Measurements from ENCODE around the gene ARL15.

Gene ARL15

GRCh38 chr5:54013556-54014194 is 296.7 kb downstream of the ARL15 start:
- H3K9me3 ChIP-seq (ENCODE audit: control insufficient read depth in 1 of 2, low read length in 2 of 2), result peaks cover 0 to 5% of the 10 kb centered on the region in 2 donors
- no peaks in the 10 kb centered on the region for H3K36me3 ChIP-seq (ENCODE audit: control insufficient read depth in 1 of 2, insufficient read depth in 2 of 2, low read length in 2 of 2)
- no peak overlapping the region for H3K4me3 ChIP-seq (ENCODE audit: low read depth in 1 of 2, low read length in 2 of 2)
- no peak overlapping the region for H3K27ac ChIP-seq (ENCODE audit: low read length)
- H3K27me3 ChIP-seq (ENCODE audit: low read depth, low read length), result no peaks in the 10 kb centered on the region
- no peaks in the 10 kb centered on the region for H3K4me1 ChIP-seq (ENCODE audit: control insufficient read depth in 1 of 2, insufficient read depth in 2 of 2, low read length in 2 of 2)

DNA sequence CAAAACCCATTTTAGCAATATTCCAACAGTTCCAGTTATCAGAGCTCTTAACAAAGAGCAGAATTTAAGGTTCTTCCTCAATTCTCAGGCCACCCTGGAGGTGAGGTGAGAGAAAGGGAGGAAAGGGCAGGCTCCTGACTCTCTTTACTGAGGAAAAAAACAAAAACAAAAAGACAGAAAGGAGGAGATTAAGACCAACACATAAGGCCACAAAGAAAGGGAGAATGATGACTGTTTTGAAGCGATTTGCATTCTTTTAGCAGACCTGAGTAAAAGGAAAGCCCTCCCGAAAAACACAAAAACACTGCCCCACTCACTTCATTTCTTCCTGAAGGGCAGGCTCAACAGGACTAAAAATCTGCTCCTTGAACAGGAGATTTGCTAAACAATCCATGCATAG is 300.5 kb downstream of the ARL15 start:
- Histone ChIP-seq H3K36me3 (ENCODE audit: control insufficient read depth in 1 of 2, insufficient read depth in 2 of 2, low read length in 2 of 2) (no peaks in the 10 kb centered on the region), H3K27me3 (ENCODE audit: low read depth, low read length) (no peaks in the 10 kb centered on the region), H3K27ac (ENCODE audit: low read length) (no peak overlapping the region), H3K9me3 (ENCODE audit: control insufficient read depth in 1 of 2, low read length in 2 of 2) (peaks cover 0 to 5% of the 10 kb centered on the region in 2 donors), H3K4me1 (ENCODE audit: control insufficient read depth in 1 of 2, insufficient read depth in 2 of 2, low read length in 2 of 2) (peaks cover 0 to 3% of the 10 kb centered on the region in 2 donors), H3K4me3 (ENCODE audit: low read depth in 1 of 2, low read length in 2 of 2) (no peak overlapping the region)

DNA sequence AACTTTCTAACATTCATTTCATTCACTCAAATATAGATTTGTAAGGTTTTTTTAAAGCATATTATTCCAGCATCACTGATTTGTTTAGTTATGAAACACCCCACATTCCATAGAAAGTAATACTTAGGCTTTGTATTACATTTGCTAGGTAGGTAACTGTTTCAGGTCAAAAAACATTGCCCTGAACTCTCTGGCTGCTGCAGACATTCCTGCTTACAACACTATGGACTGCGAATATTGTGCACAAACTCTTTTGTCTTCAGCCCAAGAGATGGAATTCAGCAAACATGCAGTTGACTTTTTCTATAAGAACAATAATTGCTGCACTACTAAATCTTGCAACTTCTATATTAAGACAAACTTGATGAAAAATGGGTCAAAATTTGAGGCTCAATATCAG is 301.0 kb downstream of the ARL15 start:
- no peak overlapping the region for H3K4me3 ChIP-seq (ENCODE audit: low read depth in 1 of 2, low read length in 2 of 2)
- H3K36me3 ChIP-seq (ENCODE audit: control insufficient read depth in 1 of 2, insufficient read depth in 2 of 2, low read length in 2 of 2), result no peaks in the 10 kb centered on the region
- H3K4me1 ChIP-seq (ENCODE audit: control insufficient read depth in 1 of 2, insufficient read depth in 2 of 2, low read length in 2 of 2), result peaks cover 0 to 3% of the 10 kb centered on the region in 2 donors
- H3K27me3 ChIP-seq (ENCODE audit: low read depth, low read length), result no peaks in the 10 kb centered on the region
- H3K27ac ChIP-seq (ENCODE audit: low read length), result no peak overlapping the region
- H3K9me3 ChIP-seq (ENCODE audit: control insufficient read depth in 1 of 2, low read length in 2 of 2), result peaks cover 0 to 5% of the 10 kb centered on the region in 2 donors

DNA sequence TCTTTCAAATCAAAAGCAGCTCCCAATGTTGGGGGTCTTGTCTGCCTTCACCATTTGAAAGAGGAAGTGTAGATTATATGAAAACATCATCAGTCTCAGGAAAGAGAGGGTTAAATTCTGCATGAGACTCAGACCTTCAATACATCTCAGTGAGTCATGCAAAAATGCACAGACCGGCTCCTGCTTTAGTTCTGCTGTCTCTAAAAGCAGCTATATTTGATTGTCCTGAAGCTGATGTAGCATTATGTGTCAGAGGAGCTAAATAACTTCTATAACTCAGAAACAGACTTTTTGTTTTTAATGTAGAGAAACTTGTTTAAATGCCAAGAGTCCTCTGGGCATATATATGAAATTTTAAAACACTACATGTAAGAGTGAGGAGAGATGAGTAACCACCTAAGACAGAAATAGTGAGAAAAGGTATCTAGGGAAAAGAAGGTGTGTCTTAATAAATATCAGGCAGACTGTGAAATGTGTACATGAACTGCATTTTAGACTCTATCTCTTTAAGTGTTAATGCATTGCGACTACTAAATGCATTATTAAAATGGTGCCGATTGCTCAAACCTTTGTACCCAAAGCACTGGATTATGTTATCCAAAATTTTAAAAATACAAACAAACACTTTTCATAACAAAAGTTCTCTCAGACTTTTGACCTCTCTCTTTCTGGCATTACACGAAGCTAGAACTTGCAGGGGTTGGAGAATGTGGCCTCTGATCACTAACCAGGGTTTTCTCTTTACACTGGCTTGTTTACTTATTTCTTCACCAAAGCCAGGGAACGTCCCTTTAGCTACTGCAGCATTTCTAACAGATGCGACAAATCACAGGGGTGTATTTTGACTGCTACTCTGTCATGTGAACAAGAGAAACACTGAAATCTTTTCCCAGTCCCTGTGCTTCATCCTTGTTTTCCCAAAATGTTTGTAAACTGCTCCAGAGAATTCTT is 302.3 kb downstream of the ARL15 start:
- no peak overlapping the region for H3K27ac ChIP-seq (ENCODE audit: low read length)
- no peaks in the 10 kb centered on the region for H3K27me3 ChIP-seq (ENCODE audit: low read depth, low read length)
- peaks cover 0 to 3% of the 10 kb centered on the region in 2 donors for H3K4me1 ChIP-seq (ENCODE audit: control insufficient read depth in 1 of 2, insufficient read depth in 2 of 2, low read length in 2 of 2)
- H3K9me3 ChIP-seq (ENCODE audit: control insufficient read depth in 1 of 2, low read length in 2 of 2), result no peaks in the 10 kb centered on the region
- H3K4me3 ChIP-seq (ENCODE audit: low read depth in 1 of 2, low read length in 2 of 2), result no peak overlapping the region
- no peaks in the 10 kb centered on the region for H3K36me3 ChIP-seq (ENCODE audit: control insufficient read depth in 1 of 2, insufficient read depth in 2 of 2, low read length in 2 of 2)

GRCh38 chr5:54004697-54005096 is 305.7 kb downstream of the ARL15 start:
- Histone ChIP-seq H3K4me3 (ENCODE audit: low read depth in 1 of 2, low read length in 2 of 2) (no peak overlapping the region), H3K4me1 (ENCODE audit: control insufficient read depth in 1 of 2, insufficient read depth in 2 of 2, low read length in 2 of 2) (peaks cover 0 to 3% of the 10 kb centered on the region in 2 donors), H3K27me3 (ENCODE audit: low read depth, low read length) (no peaks in the 10 kb centered on the region), H3K27ac (ENCODE audit: low read length) (no peak overlapping the region), H3K9me3 (ENCODE audit: control insufficient read depth in 1 of 2, low read length in 2 of 2) (no peaks in the 10 kb centered on the region), H3K36me3 (ENCODE audit: control insufficient read depth in 1 of 2, insufficient read depth in 2 of 2, low read length in 2 of 2) (no peaks in the 10 kb centered on the region)

- no peaks in the 10 kb centered on the region for H3K27me3 ChIP-seq (ENCODE audit: low read depth, low read length)
- peaks cover 0 to 3% of the 10 kb centered on the region in 2 donors for H3K4me1 ChIP-seq (ENCODE audit: control insufficient read depth in 1 of 2, insufficient read depth in 2 of 2, low read length in 2 of 2)
- H3K4me3 ChIP-seq (ENCODE audit: low read depth in 1 of 2, low read length in 2 of 2), result no peak overlapping the region
- H3K27ac ChIP-seq (ENCODE audit: low read length), result no peak overlapping the region
- H3K9me3 ChIP-seq (ENCODE audit: control insufficient read depth in 1 of 2, low read length in 2 of 2), result no peaks in the 10 kb centered on the region
- H3K36me3 ChIP-seq (ENCODE audit: control insufficient read depth in 1 of 2, insufficient read depth in 2 of 2, low read length in 2 of 2), result no peaks in the 10 kb centered on the region
Observed at GRCh38 chr5:54002779-54003178, 307.6 kb downstream of the ARL15 start.

- no peak overlapping the region for H3K4me3 ChIP-seq (ENCODE audit: low read depth in 1 of 2, low read length in 2 of 2)
- no peaks in the 10 kb centered on the region for H3K36me3 ChIP-seq (ENCODE audit: control insufficient read depth in 1 of 2, insufficient read depth in 2 of 2, low read length in 2 of 2)
- H3K4me1 ChIP-seq (ENCODE audit: control insufficient read depth in 1 of 2, insufficient read depth in 2 of 2, low read length in 2 of 2), result no peaks in the 10 kb centered on the region
- H3K27ac ChIP-seq (ENCODE audit: low read length), result no peak overlapping the region
- no peaks in the 10 kb centered on the region for H3K9me3 ChIP-seq (ENCODE audit: control insufficient read depth in 1 of 2, low read length in 2 of 2)
- no peaks in the 10 kb centered on the region for H3K27me3 ChIP-seq (ENCODE audit: low read depth, low read length)
Observed at GRCh38 chr5:54001976-54002775, 308.2 kb downstream of the ARL15 start.

- H3K36me3 ChIP-seq (ENCODE audit: control insufficient read depth in 1 of 2, insufficient read depth in 2 of 2, low read length in 2 of 2), result no peaks in the 10 kb centered on the region
- H3K9me3 ChIP-seq (ENCODE audit: control insufficient read depth in 1 of 2, low read length in 2 of 2), result no peaks in the 10 kb centered on the region
- H3K4me3 ChIP-seq (ENCODE audit: low read depth in 1 of 2, low read length in 2 of 2), result no peak overlapping the region
- H3K27ac ChIP-seq (ENCODE audit: low read length), result no peak overlapping the region
- H3K27me3 ChIP-seq (ENCODE audit: low read depth, low read length), result no peaks in the 10 kb centered on the region
- no peaks in the 10 kb centered on the region for H3K4me1 ChIP-seq (ENCODE audit: control insufficient read depth in 1 of 2, insufficient read depth in 2 of 2, low read length in 2 of 2)
Observed at GRCh38 chr5:54000011-54000410, 310.4 kb downstream of the ARL15 start.

DNA sequence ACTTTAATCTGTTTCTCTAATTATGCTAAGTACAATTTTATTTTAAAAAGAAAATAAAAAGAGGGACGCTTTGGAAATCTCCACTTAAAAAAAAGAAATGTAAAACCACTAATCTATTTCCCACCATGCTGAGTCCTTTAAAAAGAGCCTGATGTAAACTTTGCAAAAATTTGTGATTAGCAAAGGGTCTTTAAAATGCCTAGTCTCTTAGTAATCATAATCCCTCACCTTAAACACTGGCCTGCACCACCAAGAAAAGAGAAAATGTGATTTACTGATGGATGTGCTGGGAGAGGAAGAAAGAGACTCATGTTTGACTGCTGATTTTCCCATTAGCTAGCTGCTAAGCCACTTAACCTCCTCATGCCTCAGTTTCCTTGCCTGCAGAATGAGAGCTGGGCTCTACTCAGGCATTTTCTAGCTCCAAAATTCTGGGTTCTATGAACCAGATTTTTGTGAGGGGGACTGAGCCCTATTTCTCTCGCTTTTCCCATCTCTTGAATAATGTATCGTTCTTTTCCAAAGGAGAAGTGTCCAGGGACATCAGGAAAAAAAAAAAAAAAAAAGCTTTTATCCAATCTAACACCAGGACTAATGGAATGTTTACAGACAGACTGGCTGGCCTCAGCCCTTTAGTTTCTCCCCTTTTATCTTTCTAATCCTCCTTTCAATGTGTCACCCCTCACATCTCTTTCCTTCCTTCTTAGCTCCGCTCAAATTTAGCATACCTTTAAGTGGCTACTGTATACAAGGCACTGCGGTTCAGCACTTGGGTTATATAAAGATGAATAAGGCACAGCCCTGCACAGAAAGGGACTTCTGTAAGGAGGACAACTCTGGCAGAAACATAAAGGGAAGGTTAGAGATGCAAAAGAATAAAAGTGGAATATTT is 312.4 kb downstream of the ARL15 start:
- Histone ChIP-seq H3K9me3 (ENCODE audit: control insufficient read depth in 1 of 2, low read length in 2 of 2) (no peaks in the 10 kb centered on the region), H3K4me1 (ENCODE audit: control insufficient read depth in 1 of 2, insufficient read depth in 2 of 2, low read length in 2 of 2) (no peaks in the 10 kb centered on the region), H3K4me3 (ENCODE audit: low read depth in 1 of 2, low read length in 2 of 2) (no peak overlapping the region), H3K36me3 (ENCODE audit: control insufficient read depth in 1 of 2, insufficient read depth in 2 of 2, low read length in 2 of 2) (no peaks in the 10 kb centered on the region), H3K27me3 (ENCODE audit: low read depth, low read length) (no peaks in the 10 kb centered on the region), H3K27ac (ENCODE audit: low read length) (no peak overlapping the region)

DNA sequence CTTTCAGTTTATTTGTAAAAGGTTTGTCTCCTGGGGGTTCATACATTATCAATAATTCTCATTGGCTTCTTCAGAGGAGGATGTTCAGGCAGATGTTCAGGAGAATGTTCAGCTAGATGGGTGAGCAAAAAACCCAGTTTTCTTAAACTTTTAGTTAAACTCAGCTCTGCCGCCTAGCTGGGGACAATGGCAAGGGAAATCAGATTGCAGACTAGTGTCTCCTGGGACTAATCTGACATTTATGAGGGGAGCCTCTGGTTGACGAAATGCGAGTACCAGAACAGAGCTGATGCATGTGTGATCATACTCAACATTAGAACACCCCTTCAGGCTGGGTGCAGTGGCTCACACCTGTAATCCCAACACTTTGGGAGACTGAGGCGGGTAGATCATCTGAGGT is 314.4 kb downstream of the ARL15 start:
- Histone ChIP-seq H3K4me3 (ENCODE audit: low read depth in 1 of 2, low read length in 2 of 2) (no peak overlapping the region), H3K27me3 (ENCODE audit: low read depth, low read length) (no peaks in the 10 kb centered on the region), H3K9me3 (ENCODE audit: control insufficient read depth in 1 of 2, low read length in 2 of 2) (no peaks in the 10 kb centered on the region), H3K36me3 (ENCODE audit: control insufficient read depth in 1 of 2, insufficient read depth in 2 of 2, low read length in 2 of 2) (no peaks in the 10 kb centered on the region), H3K27ac (ENCODE audit: low read length) (no peak overlapping the region), H3K4me1 (ENCODE audit: control insufficient read depth in 1 of 2, insufficient read depth in 2 of 2, low read length in 2 of 2) (no peaks in the 10 kb centered on the region)

All from muscle layer of duodenum (tissue), 2 donors.